Mesenteric fat pad (tissue), 1 donor: ENCODE results near the gene CD209. TPM values are rescaled to one million over a fixed set of nuclear protein-coding genes. Genes with fewer than 3 reads are reported as not detected.
"Not testable (repeated sequence)": the region's sequence is repeated elsewhere in the genome, so short reads cannot be mapped to it uniquely, and the experiment has no call there.

Experiments used
- DNase-seq: peaks from one replicate; pipeline ENCODE4 v3.0.0-alpha.2; 2020; ENCODE audit warnings: low spot score
- total RNA-seq: library from RNA; stranded (reverse); fragmentation: NEBNext Ultra II Directional; extraction: Animal tissue kit (Norgen Biotek cat#: 25700); gene quantifications from one replicate; pipeline ENCODE4 v1.2.1, GENCODE V29; 2021
- donor health status: DM: yes; HTN: yes; CAD: no.

The CD209 gene
- total RNA-seq, 1 donor from 2014 or later, result 63.5 TPM

DNA sequence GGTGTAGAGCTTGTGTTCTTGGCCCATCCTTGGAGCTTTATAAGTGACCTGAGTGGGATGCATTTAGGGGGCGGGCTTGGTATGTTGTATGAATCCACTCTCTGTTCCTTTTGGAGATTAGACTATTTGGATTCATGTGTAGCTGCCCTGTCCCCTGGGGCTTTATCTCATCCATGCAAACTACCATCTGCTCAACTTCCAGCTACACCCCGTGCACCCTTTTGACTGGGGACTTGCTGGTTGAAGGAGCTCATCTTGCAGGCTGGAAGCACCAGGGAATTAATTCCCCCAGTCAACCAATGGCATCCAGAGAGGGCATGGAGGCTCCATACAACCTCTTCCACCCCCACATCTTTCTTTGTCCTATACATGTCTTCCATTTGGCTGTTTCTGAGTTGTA lies 21.8 kb upstream of the CD209 start:
- peak; percentile 14 for DNase-seq

DNA sequence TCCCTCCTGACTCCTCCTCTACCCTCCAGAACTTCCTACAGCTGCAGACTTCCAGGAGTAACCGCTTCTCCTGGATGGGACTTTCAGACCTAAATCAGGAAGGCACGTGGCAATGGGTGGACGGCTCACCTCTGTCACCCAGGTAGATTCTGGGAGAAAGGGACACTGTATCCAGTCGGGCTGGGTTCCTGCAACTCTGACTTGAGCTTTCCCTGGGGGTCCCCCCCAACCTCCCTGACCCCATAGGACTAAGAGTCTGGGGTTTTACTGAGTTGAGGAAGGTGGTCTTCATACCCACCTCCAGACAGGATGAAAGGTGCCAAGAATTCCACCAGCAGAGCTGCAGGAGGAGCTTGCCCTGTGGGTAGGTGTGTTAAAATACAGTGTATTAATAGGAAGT lies 20.2 kb upstream of the CD209 start:
- DNase-seq, result peak; percentile 55

DNA sequence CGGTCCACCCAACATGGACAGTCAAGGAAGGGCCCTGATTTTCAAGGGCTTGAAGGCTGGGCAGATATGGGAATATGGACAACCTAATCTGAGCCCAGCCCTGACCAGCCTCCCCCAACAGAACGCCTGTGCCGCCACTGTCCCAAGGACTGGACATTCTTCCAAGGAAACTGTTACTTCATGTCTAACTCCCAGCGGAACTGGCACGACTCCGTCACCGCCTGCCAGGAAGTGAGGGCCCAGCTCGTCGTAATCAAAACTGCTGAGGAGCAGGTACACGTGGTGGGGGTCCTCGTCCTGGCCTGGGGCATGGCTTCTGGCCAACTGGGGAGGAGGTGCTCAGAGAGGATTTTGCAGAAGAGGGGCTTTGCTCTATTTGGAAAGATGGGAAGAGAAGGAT lies 19.2 kb upstream of the CD209 start:
- peak; percentile 53 for DNase-seq

DNA sequence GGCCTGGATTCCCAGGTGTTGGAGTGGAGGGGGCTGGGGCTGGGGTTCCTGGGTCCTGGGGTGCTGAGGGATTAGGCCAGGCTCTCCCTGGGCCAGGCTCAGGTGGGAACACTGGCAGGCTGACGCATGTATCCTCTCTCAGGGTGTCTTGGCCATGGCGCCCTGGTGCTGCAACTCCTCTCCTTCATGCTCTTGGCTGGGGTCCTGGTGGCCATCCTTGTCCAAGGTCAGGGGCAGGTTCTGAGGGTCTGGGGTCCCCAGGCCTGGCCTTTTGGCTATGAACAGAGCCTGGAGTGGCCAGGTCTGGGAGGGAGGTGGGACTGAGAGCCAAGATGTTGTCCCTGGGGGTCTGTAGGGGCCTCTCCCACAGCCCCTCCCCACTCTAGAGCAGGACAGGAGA lies 17.7 kb upstream of the CD209 start:
- peak; percentile 68 for DNase-seq

GRCh38 chr19:7764157-7764556 lies 16.8 kb upstream of the CD209 start:
- not testable (repeated sequence) for DNase-seq

- DNase-seq, result peak; percentile 59
These were observed 16.4 kb upstream of the CD209 start for GRCh38 chr19:7763696-7764095.

DNA sequence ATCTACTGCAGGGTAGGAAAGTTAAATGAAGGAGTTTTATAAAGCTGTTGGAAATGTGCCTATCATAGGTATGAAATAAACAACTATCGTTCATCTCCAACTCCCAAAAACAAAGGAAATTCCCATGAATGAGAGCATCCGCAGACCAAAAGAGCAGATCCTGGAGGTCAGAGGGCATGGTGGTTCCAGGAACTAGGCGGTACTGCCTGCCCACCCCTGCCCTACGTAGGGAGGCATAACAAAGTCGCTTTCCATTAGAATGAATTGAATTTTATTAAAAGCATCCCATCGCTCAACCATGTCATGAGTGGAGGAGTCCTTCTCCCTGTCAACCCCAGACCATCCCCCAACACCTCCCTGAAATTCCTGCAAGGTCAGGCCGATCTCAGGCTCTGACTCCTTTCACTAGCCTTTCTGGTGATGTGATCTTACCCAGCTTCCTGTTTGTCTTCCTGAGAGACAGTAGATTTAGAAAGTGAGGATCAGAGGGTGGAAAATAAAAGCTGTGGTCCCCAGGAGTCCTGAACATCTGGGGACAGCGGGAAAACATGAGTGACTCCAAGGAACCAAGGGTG lies 15.5 kb upstream of the CD209 start, which contains the start of gene CLEC4M:
CLEC4M (plus strand) TSS at position 525 of the 575 bp plus-strand sequence; CDS start at position 549, 24 bp downstream.
- no peak for DNase-seq

DNA sequence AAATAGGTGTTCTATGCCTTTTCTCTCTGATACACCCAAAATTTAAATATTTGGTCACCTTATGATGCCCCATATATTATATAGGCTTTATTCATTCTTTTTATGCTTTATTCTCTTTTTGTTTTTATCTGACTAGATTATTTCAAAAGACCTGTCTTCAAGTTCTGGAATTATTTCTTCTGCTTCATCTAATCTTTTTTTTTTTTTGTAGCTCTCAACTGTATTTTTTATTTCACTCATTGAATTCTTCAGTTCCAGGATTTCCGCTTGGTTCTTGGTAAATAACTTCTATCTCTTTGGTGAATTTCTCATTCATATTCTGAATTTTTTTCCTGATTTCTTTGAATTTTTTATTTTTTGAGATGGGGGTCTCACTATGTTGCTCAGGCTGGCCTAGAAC lies 11.8 kb upstream of the CD209 start:
- DNase-seq, result no peak

- no peak for DNase-seq
These were observed 10.0 kb upstream of the CD209 start for GRCh38 chr19:7757358-7757757.

DNA sequence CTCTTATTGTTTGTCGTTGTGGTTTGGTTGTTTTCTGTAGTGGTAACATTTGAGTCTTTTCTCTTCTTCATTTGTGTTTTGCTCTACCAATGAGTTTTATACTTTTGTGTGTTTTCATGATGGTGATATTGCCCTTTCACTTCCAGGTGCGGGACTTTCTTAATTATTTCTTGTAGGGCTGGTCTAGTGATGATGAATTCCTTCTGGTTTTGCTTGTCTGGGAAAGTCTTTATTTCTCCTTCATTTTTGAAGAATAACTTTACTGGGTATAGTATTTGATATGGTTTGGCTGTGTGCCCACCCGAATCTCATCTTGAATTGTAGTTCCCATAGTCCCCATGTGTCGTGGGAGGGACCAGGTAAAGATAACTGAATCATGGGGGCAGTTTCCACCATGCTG lies 8.9 kb upstream of the CD209 start:
- no peak for DNase-seq

DNA sequence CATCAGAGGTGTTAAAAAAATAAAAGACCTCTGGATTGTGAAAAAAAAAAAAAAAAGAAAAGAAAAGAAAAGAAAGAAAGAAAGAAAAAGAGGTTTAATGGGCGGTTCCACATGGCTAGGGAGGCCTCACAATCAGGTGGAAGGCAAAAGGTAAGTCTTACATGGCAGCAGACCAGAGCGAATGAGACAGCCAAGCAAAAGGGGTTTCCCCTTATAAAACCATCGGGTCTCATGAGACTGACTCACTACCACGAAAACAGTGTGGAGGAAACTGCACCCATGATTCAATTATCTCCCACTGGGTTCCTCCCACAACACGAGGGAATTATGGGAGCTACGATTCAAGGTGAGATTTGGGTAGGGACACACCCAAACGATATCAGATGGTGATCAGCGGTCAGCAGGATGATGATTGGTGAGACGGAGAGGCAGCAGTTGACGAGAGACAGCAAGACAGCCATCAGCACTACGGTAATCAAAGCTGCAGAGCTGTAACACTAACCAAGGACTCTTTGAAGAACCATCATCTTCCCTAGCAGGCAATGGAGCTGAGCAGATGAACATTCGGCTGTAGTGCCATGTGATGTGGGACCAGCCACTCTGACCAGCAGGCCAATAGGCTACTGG lies 3.9 kb upstream of the CD209 start:
- DNase-seq, result no peak

- DNase-seq, result no peak
These were observed 1.4 kb upstream of the CD209 start for GRCh38 chr19:7748756-7749155.

- no peak for DNase-seq
These were observed 837 bp upstream of the CD209 start for GRCh38 chr19:7748171-7748570.

GRCh38 chr19:7746306-7746705 lies 1.0 kb downstream of the CD209 start:
- not testable (repeated sequence) for DNase-seq

- peak; percentile 68 for DNase-seq
These were observed 2.3 kb downstream of the CD209 start for GRCh38 chr19:7744871-7745650.

DNA sequence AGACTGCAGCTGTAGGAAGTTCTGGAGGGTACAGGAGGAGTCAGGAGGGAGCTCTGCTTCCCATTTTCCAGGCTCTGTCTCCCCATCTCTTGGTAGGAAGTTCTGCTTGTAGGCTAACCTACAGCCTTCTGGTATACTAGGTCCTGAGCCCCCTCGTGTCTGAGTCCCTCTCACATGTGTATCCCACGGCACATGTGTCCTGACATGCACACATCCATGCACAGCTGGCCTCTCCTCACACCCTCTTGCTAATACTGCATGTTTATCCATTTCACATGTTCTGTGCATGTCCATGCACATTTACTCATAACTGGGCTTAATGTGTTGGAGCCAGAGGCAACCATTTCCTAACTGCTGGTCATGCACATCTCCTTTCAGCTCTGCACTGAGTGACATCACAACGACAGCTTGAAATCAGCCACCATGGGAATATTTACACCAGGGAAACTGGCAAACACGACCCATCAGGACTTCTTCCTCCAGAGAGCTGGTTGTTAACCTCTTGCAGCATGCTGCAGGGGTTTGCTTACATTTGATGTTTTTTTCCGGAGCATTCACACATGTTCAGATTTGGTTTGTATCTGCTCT lies 3.0 kb downstream of the CD209 start:
- peak; percentile 43 for DNase-seq

- peak; percentile 57 for DNase-seq
These were observed 3.9 kb downstream of the CD209 start for GRCh38 chr19:7743425-7743841.

- peak; percentile 45 for DNase-seq
These were observed 4.3 kb downstream of the CD209 start for GRCh38 chr19:7742991-7743390.

DNA sequence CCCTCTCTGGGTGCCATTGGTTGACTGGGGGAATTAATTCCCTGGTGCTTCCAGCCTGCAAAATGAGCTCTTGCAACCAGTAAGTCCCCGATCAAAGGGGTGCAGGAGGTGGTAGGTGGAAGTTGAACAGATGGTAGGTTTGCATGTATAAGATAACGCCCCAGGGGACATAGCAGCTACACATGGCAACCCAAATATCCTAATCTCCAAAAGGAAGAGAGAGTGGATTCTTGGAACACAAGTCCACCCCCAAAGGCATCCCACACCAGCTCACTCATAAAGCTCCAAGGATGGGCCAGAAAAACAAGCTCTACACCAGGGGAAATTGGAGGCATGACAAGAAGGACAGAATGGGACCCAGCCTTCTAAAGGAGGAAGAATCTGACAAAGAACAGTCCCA lies 4.8 kb downstream of the CD209 start:
- peak; percentile 55 for DNase-seq

- peak; percentile 8 for DNase-seq
These were observed 6.7 kb downstream of the CD209 start for GRCh38 chr19:7740682-7741054.

- DNase-seq, result peak; percentile 68
These were observed 7.3 kb downstream of the CD209 start for GRCh38 chr19:7739801-7740681.
